Stomach (tissue), 4 donors: ENCODE measurements around the gene HSPA12B.

ENCODE experiments used
- CTCF ChIP-seq, 7 experiments: fragments of 450-650 bp in 4 of 7; fragments of 200-600 bp in 3 of 7; sonication (generic) in 3 of 7; IDR thresholded peaks; one replicate each; pipeline ENCODE4 v1.5.1; 2016 to 2019; ENCODE audit warnings: antibody characterized with exemption in 7 of 7, control low read depth in 2 of 7, mild to moderate bottlenecking in 1 of 7
- POLR2AphosphoS5 ChIP-seq, 3 donors: sonication (generic); formaldehyde crosslinking; IDR thresholded peaks; one replicate each; pipeline ENCODE4 v1.6.1; 2016; ENCODE audit warnings: antibody characterized with exemption in 3 of 3

- TF ChIP-seq CTCF (IDR thresholded peaks at IDR 0.05) (no peak), POLR2AphosphoS5 (IDR thresholded peaks at IDR 0.05) (no peak)
Observed at GRCh38 chr20:3763671-3764601, 31.5 kb downstream of the HSPA12B start.
